NCI-H2107 treated with DMSO at 0.1 percent for 48 hours (cell line): Measurements from ENCODE around the gene FKBP5.
"Not testable (repeated sequence)": the region's sequence is repeated elsewhere in the genome, so short reads cannot be mapped to it uniquely, and the experiment has no call there.

Source experiments
- DNase-seq: peaks from one replicate; lab custom pipeline; 2025; ENCODE audit not compliant: unreplicated experiment; lab: John Stamatoyannopoulos, UW

FKBP5 gene

DNA sequence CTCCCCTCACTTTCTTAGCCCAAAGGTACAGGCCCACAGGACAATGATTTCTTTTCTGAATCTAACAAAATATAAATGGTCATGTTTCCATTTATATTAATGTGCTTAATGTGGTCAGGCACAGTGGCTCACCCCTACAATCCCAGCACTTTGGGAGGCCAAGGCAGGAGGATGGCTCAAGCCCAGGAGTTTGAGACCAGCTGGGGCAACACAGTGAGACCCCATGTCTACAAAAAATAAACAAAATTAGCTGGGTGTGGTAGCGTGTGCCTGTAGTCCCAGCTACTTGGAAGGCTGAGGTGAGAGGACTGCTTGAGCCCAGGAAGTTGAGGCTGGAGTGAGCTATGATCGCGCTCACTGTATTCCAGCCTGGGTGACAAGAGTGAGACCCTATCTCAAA, 98.8 kb downstream of the FKBP5 start:
- no peak for DNase-seq

DNA sequence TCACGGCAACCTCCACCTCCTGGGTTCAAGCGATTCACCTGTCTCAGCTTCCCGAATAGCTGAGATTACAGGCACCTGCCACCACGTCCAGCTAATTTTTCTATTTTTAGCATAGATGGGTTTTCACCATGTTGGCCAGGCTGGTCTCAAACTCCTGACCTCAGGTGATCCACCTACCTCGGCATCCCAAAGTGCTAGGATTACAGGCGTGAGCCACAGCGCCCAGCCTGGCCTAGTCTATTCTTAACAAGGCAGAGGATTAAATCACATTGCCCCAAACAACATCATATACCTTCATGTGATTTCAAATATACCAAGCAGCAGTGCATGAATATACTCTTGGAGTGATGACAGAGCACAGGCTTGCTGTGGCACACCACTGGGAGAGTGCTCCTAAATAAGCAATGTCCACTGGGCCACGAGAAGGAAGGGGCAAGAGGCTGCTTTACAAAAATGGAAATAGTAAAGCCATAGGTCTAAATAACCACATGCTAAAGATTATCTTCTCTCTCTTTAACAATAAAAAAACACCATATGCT, 99.4 kb downstream of the FKBP5 start:
- no peak for DNase-seq

DNA sequence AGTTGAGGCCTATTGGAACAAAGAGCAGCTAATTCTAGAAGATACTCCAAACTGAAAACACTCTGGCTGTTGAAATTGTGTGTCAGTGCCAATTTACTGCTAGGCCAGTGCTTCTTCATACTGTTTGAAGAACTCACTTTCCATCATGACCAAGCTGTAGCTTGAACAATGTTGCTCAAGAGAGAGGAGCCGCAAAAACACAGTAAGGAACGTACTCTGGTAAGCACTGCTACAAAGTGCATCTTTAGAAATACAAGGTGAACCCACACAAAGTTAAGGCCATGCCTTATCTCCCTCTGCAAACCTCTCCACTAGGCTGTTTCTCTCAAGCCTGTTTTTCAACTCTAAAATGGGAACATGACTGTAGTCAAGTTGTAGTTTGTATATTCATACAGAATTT, 101.5 kb downstream of the FKBP5 start:
- no peak for DNase-seq

DNA sequence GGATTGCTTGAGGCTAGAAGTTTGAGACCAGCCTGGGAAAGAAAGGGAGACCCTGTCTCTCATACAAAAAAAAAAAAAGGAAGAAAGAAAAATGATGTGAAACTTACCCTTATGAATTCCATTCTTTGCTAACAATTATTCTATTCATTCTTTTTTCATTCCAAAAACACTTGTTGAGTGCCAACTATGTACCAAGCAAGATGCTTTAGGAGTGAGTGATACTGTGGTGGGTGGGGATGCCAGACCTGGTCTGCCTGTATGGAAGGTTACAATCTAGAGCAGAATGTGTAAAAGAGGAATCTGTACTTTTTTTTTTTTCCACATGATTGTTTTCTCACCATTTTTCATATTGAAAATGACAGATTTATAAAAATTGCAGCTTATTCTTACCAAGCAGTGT, 102.2 kb downstream of the FKBP5 start:
- DNase-seq: no peak

DNA sequence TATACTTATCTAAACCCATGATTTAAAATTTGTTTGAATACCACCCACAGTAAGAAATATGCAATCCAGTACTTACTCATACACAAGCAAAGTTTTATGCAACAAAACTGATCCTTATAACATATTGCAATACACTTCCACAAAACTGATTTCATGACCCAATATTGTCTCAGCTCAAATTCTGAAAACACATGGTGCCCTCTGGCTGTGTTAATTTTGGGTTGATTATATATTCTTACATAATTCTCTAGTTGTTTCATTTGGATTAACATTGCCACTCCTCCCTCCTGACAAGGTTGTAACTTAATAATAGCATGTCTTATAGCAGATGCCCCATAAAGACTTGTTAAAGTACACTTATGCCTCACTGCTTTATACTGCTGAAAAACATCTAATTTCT, 103.1 kb downstream of the FKBP5 start:
- no peak for DNase-seq

DNA sequence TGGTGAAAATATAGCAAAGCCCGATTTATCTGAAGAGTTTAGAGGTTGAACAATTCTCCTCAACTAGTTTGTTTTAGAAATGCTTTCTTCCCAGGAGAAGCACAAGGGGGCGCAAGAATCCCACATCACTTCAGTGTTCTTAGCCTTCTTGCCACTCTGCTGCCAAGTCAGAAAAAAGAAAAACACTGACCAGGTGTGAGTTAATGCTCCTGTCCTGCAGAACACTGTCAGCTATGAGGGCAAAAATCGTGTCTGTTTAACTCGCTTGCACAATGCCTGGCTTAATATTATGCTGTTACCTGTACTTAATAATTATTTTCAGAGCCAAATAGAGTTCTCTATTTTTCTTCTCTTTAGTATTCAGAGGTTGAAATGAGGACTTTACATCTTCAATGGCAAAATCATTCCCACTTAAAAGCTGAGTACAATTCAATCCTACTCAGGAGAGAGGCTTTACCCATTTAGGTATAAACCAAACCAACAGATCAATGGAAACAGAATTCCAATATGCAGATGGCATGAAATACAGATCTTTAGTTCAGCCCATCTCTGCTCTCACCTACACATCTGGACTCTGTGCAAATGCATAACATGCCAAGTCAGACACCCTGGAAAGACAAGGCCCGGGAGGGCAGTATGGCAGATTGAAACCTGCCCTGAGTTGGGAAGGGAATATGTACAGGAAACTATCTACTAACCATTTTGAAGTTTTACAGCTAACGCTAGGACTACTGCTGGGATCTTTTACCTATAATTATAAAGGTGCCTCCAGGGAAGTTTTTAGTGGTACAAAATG, 104.6 kb downstream of the FKBP5 start:
- peak; percentile 13 for DNase-seq

DNA sequence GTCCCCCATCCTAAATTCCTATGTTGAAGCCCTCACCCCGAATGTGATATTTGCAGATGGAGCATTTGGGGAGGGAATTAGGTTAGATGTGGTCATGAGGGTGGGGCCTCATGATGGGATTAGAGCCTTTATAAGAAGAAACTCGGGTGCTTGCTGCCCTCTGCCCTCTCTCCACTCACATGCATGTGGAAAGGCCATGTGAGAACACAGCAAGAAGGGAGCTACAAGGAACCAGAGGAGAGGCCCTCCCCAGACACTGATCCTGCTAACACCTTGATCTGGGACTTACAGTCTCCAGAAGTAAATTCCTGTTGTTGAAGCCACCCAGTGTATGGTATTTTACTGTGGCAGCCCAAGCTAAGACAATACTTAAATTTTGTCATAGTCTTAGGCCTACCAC, 106.4 kb downstream of the FKBP5 start:
- no peak for DNase-seq

DNA sequence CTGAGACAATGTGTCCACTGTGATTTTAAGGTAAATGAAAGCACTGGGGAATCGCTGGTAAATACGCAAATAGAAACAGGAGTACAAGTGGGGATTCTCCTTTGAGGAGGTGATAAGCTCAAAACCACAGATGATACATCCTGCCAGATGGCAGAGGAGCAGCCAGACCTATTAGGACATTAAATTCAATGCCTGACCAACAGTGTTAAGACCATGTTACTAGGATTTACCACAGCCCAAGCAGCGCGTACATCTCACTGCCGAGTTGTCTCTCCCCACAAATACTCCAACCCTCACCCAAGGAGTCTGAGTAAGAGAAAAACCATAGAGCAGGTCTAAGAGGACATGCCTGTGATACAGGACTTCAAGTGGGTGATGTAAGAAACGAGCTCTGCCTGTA, 107.1 kb downstream of the FKBP5 start:
- peak; percentile 38 for DNase-seq

DNA sequence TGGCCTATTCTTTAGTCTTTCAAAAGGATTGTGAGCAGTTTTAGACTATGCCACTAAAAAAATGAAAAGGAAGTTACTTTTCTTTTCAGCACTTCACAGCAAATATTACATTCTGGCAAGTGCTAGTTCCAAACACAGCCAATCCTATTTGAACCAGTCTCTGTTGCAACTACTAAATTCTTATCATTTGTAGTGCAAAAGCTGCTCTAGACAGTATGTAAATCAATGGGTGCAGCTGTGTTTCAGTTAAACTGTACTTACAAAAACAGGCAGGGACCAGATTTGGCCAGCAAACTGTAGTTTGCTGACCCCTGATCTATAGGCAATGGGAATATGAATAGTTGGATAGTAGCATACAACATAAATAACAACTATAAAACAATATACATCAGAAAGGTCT, 107.9 kb downstream of the FKBP5 start:
- DNase-seq: no peak

DNA sequence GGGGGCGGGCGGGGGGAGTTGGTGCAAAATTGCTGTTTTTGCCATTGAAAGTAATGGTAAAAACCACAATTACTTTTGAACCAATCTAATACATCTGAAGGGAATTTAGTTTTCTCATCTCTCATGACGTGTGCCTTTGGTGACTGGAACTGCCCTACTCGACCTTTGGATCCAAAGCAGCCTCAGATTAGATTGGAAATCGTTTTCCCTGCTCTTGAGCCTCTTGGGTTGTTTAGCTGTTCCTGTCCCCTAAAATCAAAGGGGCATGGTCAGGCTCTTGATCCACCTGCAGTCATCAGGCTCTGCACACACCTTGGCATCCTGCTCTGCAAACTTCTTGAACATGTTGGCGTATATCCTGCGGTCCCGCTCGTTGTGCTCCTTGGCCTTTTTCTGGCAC, 112.0 kb downstream of the FKBP5 start:
- no peak for DNase-seq

DNA sequence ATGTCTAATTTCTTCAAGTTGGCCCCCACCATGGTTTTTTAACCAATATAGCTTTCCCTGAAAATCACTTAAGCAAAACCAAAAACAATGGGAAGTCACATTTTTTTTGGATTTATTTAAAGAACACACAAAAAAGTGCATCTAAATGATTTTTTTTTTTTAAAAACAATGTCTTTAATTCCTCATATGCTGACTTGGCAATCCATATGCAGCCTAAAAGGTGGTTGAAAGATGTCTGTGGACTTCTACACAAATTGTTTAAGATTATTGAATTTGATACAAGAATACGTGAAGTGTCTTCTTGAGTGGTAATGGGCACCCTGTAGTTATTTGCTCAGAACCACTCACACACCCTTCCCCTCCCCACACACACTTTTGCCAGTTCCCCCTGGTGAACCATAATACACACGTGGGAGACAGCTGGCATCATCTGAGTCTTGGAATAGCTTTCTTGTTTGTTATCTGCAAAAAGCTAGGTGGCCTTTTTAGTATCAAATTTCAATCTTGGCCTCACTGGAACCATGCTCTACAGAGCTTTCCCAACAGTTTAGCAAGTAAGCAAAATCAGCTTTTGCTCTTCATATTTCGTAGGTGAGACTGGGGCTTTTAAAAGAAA, 115.1 kb downstream of the FKBP5 start:
- peak; percentile 32 for DNase-seq

DNA sequence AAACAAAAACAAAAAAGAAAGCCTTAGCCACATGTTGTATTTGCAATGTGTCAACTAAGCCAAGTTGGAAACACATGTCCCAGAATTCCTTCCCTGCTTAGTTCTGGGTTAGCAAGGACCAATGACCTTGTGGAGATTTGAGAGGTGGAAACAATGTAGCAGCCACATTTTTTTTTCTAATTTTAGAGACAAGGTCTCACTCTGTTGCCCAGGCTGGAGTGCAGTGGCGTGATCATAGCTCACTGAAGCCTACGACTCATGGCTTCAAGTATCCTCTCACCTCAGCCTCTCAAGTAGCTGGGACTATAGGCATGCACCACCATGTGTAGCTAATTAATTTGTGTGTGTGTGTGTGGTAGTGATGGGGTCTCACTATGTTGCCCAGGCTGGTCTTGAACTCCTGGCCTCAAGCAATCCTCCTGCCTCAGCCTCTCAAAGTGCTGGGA, 117.8 kb downstream of the FKBP5 start:
- not testable (repeated sequence) for DNase-seq

DNA sequence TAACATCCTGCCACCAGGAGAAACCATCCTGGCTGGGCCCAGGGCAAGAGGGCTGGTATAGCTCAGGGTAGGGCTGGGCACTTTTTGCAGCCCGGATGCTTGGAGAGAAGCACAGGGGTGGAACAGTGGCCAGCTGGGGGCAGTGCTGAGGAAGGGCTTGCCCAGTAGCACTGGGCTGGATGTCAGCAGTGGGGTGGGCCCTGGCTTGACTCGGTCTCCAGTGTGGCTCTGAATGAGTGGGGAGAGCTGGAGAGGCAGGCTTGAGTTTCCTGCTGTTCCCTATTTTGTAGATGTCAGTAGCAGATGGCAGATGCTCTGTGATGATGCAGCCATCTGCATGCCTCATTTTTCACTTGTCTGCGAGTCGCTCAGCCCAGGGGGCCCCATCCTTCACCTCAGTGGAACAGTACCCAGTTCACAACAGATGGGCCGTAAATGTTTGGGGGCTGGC, 119.7 kb downstream of the FKBP5 start:
- DNase-seq: no peak

DNA sequence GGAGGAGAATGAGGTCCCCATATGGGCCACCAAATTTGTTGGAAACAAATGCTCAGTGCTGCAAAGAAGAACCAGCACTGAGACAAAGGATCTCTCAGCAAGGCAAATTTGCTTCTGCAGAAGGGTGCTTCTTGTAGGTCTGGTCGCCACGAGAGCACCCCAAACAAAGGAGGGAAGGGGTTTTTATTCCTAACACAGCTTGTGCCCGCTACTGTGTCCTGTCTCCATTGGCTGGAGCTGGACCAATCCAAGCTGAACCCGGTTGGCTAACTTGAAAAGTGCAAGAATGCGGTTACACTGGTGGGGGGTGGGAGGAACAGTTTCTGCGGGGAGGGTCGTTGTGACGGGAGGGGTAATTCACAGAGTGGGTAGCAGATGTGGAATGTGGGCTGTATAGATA, 121.9 kb downstream of the FKBP5 start:
- DNase-seq: no peak

DNA sequence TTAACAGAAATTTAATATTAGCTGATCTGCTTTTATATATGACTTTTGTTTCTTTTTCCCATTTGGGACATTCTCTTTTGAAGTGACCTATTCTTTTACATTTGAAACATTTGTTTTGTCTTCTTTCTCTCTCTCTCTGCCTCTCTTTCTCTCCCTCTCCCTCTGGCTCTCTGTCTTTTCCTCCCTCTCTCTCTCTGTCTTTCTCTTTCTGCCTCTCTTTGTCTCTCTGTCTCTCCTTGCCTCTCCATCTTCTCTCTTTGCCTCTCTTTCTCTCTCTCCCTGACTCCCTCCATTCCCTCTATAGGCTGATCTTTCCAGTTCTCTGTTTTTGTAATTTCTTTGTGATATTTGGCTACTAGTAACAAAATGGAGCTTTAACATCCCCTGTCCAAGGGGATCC, 124.0 kb downstream of the FKBP5 start:
- no peak for DNase-seq

DNA sequence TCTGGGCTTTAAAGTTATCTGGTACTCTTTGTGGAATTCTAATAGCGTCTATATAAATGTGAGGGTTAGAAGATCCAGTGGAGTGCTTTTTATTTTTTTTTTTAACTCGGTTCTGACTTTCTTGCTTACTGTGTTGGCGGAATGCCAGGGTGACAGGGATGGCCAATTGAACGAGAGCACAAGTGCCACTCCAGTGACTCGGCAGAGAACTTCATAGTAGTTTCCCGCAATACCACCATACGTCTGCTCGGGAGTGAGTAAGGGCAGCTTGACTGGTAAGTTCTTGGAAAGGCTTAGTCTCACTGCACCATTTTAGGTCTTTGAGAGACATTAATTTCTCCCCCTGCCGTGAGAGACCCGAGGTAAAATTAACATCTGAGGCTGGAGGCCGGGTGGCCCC, 126.7 kb downstream of the FKBP5 start:
- DNase-seq: no peak

DNA sequence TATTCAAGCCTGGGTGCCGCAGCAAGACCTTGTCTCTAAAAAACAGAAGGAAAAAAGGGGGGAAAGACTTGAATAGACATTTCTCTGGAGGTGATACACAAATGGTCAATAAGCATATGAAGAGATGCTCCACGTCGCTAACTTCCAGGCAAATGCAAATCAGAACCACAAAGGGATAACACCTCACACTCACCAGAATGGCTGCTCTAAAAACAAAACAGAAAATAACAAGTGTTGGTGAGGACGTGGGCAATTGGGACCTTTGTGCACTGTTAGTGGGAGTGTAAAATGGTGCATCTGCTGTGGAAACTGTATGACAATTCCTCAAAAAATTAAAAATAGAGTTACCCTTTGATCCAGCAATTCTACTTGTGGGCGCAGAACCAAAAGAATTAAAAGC, 127.6 kb downstream of the FKBP5 start:
- no peak for DNase-seq

DNA sequence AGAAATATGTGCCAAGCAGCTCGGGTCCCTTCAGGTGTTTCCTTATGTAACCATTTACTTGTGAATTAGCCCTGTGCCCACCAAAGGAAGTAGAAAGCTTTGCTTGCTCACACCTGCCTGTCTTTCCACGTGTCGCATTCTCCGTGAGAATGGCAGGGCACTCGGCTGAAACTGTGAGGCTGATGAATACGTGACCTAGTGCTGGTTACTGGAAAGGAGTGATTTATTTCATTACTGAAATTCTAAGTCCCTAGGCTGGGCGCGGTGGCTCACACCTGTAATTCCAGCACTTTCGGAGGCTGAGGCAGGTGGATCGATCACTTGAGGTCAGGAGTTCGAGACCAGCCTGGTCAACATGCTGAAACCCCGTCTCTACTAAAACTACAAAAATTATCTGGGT, 130.1 kb downstream of the FKBP5 start:
- DNase-seq: no peak

DNA sequence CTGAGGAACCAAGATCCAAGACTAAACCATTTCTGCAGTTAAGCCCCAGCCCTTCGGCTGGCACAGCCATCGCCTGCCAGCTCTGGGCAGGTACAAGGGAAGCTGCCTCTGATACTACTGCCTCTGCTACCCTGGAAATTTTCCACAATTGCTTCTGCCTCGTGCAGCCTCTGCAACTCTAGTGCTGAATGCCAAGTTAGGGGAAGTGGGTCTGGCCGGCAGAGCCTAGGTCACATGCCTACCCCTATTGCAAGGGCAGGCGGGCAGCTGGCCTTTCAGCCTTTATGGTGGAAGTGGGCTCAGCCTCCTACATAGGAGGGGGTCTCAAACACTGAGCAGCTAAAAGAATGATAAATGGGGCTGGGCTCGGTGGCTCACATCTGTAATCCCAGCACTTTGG, 131.5 kb downstream of the FKBP5 start:
- DNase-seq: no peak

DNA sequence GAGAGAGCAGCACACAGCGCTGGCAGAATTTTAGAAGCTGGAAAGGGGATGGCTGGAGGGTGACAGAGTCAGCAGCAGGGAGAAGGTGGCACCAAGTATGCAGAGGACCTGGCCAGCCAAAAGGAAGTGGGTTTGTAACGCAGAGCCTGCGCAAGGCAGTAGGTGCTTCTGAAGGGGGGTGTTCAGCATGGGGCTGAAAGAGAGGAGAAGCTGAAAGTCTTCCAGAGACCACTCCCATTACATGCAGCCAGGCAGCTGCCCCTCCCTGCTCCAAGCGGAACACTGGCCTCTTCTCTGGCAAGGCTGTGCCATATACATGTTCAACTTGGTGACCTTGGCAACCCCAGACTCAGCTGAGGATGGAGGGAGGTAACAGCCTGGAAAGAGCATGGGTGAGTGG, 133.9 kb downstream of the FKBP5 start:
- DNase-seq: no peak

DNA sequence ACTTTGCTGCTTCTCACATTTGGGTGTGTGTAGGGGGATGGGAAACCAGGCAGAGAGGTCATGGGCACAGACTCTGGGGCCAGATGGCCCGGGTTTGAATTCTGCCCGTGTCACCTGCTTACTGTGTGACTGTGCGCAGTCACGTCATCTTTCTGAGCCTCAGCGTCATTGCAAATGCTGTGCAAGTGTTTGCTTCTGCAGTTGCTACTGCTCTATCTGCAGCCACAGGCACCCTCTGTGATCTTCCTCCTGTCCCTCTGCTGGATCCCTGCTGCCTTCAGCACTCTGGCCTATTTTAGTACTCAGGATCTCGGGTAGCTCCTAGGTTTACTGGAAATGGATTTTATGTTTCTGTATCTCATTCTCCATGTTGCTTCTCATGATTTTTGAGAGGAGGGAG, 135.4 kb downstream of the FKBP5 start:
- DNase-seq: no peak

DNA sequence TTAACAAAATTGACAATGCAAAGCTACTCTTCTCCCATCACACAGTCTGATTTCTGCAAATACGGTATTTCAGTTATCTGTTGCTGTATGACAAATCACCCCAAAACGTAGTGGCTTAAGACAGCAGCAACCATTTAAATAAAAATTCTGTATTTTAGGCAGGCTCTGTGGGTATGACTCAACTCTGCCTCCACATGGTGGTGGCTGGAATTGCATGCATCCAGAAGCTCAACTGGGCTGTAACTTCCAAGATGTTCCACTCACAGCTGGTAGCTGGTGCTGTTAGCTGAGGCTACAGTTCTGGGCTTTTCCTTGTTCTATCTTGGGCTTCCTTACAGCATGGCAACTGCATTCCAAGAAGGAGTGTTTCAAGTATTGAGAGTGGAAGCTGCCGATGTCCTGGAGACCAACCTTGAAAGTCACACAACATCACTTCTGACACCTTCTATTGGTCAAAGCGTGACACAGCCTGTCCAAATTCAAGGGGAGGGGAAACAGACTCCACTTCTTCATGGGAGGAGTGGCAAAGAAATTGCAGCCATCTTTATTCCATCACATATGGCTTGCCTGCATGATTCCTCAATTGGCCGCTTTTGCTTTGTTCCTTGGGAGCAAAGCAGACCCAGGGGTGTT, 136.3 kb downstream of the FKBP5 start:
- no peak for DNase-seq
